Measurements from ENCODE around the gene DDX19B.
"Not testable (repeated sequence)": the region's sequence is repeated elsewhere in the genome, so short reads cannot be mapped to it uniquely, and the experiment has no call there.

Gene DDX19B

GRCh38 chr16:70302745-70303144 lies 3.8 kb downstream of the DDX19B start:
- H2AFZ ChIP-seq (ENCODE audit: low read depth, low read length, severe bottlenecking) = no peak overlapping the region
- no peaks in the 10 kb centered on the region for H3K27me3 ChIP-seq (ENCODE audit: low read length)
- no peaks in the 10 kb centered on the region for H3K9me2 ChIP-seq (replicated peaks; ENCODE audit: insufficient read depth, low read length)
- TF ChIP-seq EZH2phosphoT487 (conservative IDR thresholded peaks at IDR 0.05; ENCODE audit: low read length) (no peak), CTCF (IDR thresholded peaks at IDR 0.05; ENCODE audit: insufficient read depth, low read length, poor library complexity, severe bottlenecking) (no peak)
- peaks cover 74% of the 10 kb centered on the region for H3K79me2 ChIP-seq (ENCODE audit: insufficient read depth, low read length)
- no peaks in the 10 kb centered on the region for H4K20me1 ChIP-seq (ENCODE audit: low read depth, low read length)
- no peak overlapping the region for H3K9ac ChIP-seq (ENCODE audit: low read length)
- H3F3A ChIP-seq (ENCODE audit: insufficient read depth) = 0 out of 2 replicates have a peak, but pooled peaks cover 4% of the 10 kb centered on the region
- H3K4me3 ChIP-seq (ENCODE audit: insufficient read depth, low read length, poor library complexity, severe bottlenecking) = no peak overlapping the region
- peaks cover 13% of the 10 kb centered on the region for H3K36me3 ChIP-seq (ENCODE audit: low read length)
- H3K4me2 ChIP-seq (ENCODE audit: low read depth, low read length, poor library complexity, severe bottlenecking) = no peak overlapping the region
- H3K9me3 ChIP-seq (ENCODE audit: insufficient read depth, low read length) = peaks cover 11% of the 10 kb centered on the region; the same call in 1 of the 2 replicates
- H3K27ac ChIP-seq (ENCODE audit: low read depth, low read length) = no peak overlapping the region

GRCh38 chr16:70304892-70305448 lies 6.0 kb downstream of the DDX19B start:
- no peaks in the 10 kb centered on the region for H3K9me2 ChIP-seq (replicated peaks; ENCODE audit: insufficient read depth, low read length)
- H3K9me3 ChIP-seq (ENCODE audit: insufficient read depth, low read length) = peaks cover 11% of the 10 kb centered on the region; the same call in 1 of the 2 replicates
- peaks cover 13% of the 10 kb centered on the region for H3K36me3 ChIP-seq (ENCODE audit: low read length)
- no peak overlapping the region for H3K27ac ChIP-seq (ENCODE audit: low read depth, low read length)
- H3K9ac ChIP-seq (ENCODE audit: low read length) = no peak overlapping the region
- TF ChIP-seq CTCF (IDR thresholded peaks at IDR 0.05; ENCODE audit: insufficient read depth, low read length, poor library complexity, severe bottlenecking) = no peak
- TF ChIP-seq EZH2phosphoT487 (conservative IDR thresholded peaks at IDR 0.05; ENCODE audit: low read length) = no peak
- no peak overlapping the region for H3K4me3 ChIP-seq (ENCODE audit: insufficient read depth, low read length, poor library complexity, severe bottlenecking)
- peaks cover 80% of the 10 kb centered on the region for H3K79me2 ChIP-seq (ENCODE audit: insufficient read depth, low read length)
- no peaks in the 10 kb centered on the region for H3K27me3 ChIP-seq (ENCODE audit: low read length)
- no peaks in the 10 kb centered on the region for H4K20me1 ChIP-seq (ENCODE audit: low read depth, low read length)
- no peak overlapping the region for H2AFZ ChIP-seq (ENCODE audit: low read depth, low read length, severe bottlenecking)
- 0 out of 2 replicates have a peak, but pooled peaks cover 4% of the 10 kb centered on the region for H3F3A ChIP-seq (ENCODE audit: insufficient read depth)
- peak overlapping the region; percentile 12 for H3K4me2 ChIP-seq (ENCODE audit: low read depth, low read length, poor library complexity, severe bottlenecking)

- Histone ChIP-seq H3K4me2 (ENCODE audit: low read depth, low read length, poor library complexity, severe bottlenecking) (no peak overlapping the region), H2AFZ (ENCODE audit: low read depth, low read length, severe bottlenecking) (no peak overlapping the region), H4K20me1 (ENCODE audit: low read depth, low read length) (no peaks in the 10 kb centered on the region), H3K4me3 (ENCODE audit: insufficient read depth, low read length, poor library complexity, severe bottlenecking) (no peak overlapping the region), H3K79me2 (ENCODE audit: insufficient read depth, low read length) (peaks cover 66% of the 10 kb centered on the region), H3K9me3 (ENCODE audit: insufficient read depth, low read length) (no peaks in the 10 kb centered on the region), H3K36me3 (ENCODE audit: low read length) (no peaks in the 10 kb centered on the region), H3K27me3 (ENCODE audit: low read length) (no peaks in the 10 kb centered on the region), H3K9me2 (replicated peaks; ENCODE audit: insufficient read depth, low read length) (no peaks in the 10 kb centered on the region), H3K9ac (ENCODE audit: low read length) (no peak overlapping the region), H3K27ac (ENCODE audit: low read depth, low read length) (no peak overlapping the region), H3F3A (ENCODE audit: insufficient read depth) (0 out of 2 replicates have a peak, but pooled peaks cover 4% of the 10 kb centered on the region)
- TF ChIP-seq CTCF (IDR thresholded peaks at IDR 0.05; ENCODE audit: insufficient read depth, low read length, poor library complexity, severe bottlenecking) = no peak
- TF ChIP-seq EZH2phosphoT487 (conservative IDR thresholded peaks at IDR 0.05; ENCODE audit: low read length) = no peak
Measured at GRCh38 chr16:70306880-70307279, 7.9 kb downstream of the DDX19B start.

- H2AFZ ChIP-seq (ENCODE audit: low read depth, low read length, severe bottlenecking); H3K27ac ChIP-seq (ENCODE audit: low read depth, low read length); H3K27me3 ChIP-seq (ENCODE audit: low read length); H4K20me1 ChIP-seq (ENCODE audit: low read depth, low read length); H3K4me2 ChIP-seq (ENCODE audit: low read depth, low read length, poor library complexity, severe bottlenecking); H3K36me3 ChIP-seq (ENCODE audit: low read length); H3K9ac ChIP-seq (ENCODE audit: low read length); H3K9me2 ChIP-seq (replicated peaks; ENCODE audit: insufficient read depth, low read length); H3F3A ChIP-seq (ENCODE audit: insufficient read depth); H3K4me3 ChIP-seq (ENCODE audit: insufficient read depth, low read length, poor library complexity, severe bottlenecking); H3K9me3 ChIP-seq (ENCODE audit: insufficient read depth, low read length): not testable (repeated sequence)
- peaks cover 65% of the 10 kb centered on the region for H3K79me2 ChIP-seq (ENCODE audit: insufficient read depth, low read length)
Measured at GRCh38 chr16:70307726-70308125, 8.7 kb downstream of the DDX19B start.
